ENCODE measurements around the gene RTEL1. TPM values are rescaled to one million over a fixed set of nuclear protein-coding genes. Genes with fewer than 3 reads are reported as not detected.

Gene RTEL1
- total and polyA plus RNA-seq, 8 donors, result 7.6 to 70.4 (median 16.1) TPM

DNA sequence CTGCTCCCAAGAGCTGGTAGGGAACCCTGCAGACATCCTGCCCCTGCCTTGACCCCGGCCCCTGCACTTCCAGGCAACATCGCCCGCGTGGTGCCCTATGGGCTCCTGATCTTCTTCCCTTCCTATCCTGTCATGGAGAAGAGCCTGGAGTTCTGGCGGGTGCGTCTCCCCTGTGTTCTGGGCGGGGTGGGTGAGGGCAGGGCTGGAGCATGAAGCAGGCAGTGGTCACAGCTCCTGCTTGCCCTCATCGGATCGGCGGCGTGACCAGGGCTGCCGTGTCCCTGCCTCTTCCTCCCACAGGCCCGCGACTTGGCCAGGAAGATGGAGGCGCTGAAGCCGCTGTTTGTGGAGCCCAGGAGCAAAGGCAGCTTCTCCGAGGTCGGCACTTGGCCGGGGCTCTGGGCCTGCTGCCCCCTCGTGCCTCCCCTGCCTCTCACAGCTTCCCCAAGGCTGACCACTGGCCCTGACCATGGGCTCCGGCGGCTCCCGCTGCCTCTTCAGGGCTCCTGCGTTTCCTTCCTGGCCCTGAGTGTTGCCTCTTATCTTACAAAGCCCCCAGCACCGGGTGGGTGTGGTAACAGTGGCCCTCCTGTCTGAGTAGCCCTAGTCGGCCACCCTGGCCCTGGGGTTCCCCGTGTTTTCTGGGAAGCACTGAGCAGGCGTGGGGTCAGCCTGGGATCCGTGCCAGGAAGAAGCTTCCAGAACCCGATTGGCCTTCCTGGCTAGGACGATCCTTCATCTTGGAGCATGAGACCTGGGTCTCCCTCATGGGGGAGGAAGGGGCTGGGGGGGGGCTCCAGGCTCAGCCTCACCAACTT, 30.3 kb downstream of the RTEL1 start:
- WGBS, 5 donors, result 77 to 88% (median 84%) methylated on average over 24 to 31 of the region's 31 CpGs
- Histone ChIP-seq H3K4me1 (peaks cover 32 to 74% (median 49%) of the 10 kb centered on the region in 4 donors), H3K9me3 (no peaks in the 10 kb centered on the region), H3K4me3 (no peak overlapping the region), H3K36me3 (peaks cover 0 to 24% (median 3%) of the 10 kb centered on the region in 4 donors), H3K27me3 (no peaks in the 10 kb centered on the region), H3K27ac (peak overlapping the region in 4 of 5 donors; percentile 82 to 93 (median 83))
- TF ChIP-seq, protein P1, sequence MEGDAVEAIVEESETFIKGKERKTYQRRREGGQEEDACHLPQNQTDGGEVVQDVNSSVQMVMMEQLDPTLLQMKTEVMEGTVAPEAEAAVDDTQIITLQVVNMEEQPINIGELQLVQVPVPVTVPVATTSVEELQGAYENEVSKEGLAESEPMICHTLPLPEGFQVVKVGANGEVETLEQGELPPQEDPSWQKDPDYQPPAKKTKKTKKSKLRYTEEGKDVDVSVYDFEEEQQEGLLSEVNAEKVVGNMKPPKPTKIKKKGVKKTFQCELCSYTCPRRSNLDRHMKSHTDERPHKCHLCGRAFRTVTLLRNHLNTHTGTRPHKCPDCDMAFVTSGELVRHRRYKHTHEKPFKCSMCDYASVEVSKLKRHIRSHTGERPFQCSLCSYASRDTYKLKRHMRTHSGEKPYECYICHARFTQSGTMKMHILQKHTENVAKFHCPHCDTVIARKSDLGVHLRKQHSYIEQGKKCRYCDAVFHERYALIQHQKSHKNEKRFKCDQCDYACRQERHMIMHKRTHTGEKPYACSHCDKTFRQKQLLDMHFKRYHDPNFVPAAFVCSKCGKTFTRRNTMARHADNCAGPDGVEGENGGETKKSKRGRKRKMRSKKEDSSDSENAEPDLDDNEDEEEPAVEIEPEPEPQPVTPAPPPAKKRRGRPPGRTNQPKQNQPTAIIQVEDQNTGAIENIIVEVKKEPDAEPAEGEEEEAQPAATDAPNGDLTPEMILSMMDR (IDR thresholded peaks at IDR 0.05), result no peak
- TF ChIP-seq POLR2A (IDR thresholded peaks at IDR 0.05) (no peak), POLR2AphosphoS5 (IDR thresholded peaks at IDR 0.05) (no peak), EP300 (IDR thresholded peaks at IDR 0.05) (no peak)
- intact Hi-C loops (cut with DNase I; ENCODE audit: low total_unique reads), result no loop called here
- no peak for DNase-seq

DNA sequence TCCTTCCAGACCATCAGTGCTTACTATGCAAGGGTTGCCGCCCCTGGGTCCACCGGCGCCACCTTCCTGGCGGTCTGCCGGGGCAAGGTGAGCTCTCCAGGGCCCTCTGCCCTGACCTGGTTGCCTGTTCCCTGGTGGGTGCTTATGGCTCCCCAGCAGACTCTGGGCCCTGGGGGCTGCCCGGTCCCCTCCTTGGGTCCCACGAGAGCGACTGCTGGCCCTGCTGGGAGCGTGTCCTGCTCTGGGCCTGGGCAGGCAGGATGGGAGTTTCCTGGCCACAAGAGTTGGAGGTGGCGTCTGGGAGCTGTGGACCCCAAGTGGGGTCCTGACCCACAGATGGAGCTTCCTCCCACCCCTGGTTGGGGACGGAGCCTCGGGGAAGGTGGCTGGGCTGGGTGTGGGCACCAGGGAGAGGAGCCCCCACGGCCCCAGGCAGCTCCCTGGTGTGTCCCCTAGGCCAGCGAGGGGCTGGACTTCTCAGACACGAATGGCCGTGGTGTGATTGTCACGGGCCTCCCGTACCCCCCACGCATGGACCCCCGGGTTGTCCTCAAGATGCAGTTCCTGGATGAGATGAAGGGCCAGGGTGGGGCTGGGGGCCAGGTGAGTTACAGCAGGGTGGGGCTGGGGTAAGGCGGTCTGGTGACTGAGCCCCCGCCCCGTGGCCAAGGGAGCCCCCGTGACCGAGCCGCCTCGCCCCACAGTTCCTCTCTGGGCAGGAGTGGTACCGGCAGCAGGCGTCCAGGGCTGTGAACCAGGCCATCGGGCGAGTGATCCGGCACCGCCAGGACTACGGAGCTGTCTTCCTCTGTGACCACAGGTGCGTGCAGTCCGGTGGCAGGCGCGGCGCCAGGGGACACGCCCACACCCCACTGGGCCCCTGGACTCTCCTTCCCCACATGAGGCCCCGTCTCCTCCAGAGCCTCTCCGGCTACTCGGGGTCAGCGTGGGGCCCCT, 31.2 kb downstream of the RTEL1 start:
- intact Hi-C loops (cut with DNase I; ENCODE audit: low total_unique reads), result no loop called here
- H3K27ac ChIP-seq, result peak overlapping the region in 4 of 5 donors; percentile 82 to 93 (median 83)
- H3K4me3 ChIP-seq, result no peak overlapping the region
- H3K4me1 ChIP-seq, result peaks cover 32 to 74% (median 49%) of the 10 kb centered on the region in 4 donors
- H3K36me3 ChIP-seq, result peaks cover 4 to 32% (median 9%) of the 10 kb centered on the region in 4 donors
- H3K9me3 ChIP-seq, result no peaks in the 10 kb centered on the region
- no peaks in the 10 kb centered on the region for H3K27me3 ChIP-seq
- DNase-seq, result no peak
- WGBS, 5 donors, result 80 to 92% (median 86%) methylated on average over 20 to 44 of the region's 44 CpGs
- TF ChIP-seq EP300 (IDR thresholded peaks at IDR 0.05), result no peak
- TF ChIP-seq, protein P1 (IDR thresholded peaks at IDR 0.05), result no peak
- TF ChIP-seq POLR2A (IDR thresholded peaks at IDR 0.05), result no peak
- TF ChIP-seq POLR2AphosphoS5 (IDR thresholded peaks at IDR 0.05), result no peak

DNA sequence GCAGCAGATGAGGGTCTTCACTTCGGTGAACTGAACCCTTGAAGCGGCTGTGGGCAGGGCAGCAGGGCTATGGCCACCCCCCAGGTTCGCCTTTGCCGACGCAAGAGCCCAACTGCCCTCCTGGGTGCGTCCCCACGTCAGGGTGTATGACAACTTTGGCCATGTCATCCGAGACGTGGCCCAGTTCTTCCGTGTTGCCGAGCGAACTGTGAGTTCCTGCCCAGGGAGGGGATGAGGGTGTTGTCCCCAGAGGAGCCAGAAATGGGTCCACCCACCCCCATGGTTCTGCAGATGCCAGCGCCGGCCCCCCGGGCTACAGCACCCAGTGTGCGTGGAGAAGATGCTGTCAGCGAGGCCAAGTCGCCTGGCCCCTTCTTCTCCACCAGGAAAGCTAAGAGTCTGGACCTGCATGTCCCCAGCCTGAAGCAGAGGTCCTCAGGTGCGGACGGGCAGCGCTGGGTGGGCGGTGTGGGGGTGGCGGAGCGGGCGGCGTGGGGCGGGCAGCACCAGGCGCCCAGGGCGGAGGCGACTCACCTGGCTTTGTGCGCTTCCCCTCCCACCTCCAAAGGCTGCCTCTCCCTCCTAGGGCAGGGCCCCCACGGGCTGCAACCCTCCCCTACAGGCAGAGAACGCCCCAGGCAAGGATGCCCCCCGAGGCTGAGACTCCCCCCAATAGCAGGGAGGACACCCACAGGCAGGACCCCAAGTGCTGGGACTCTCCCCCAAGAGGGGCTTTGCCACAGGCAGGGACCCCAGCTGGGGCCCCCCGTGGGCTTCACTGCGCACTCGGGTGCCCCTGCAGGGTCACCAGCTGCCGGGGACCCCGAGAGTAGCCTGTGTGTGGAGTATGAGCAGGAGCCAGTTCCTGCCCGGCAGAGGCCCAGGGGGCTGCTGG, 32.1 kb downstream of the RTEL1 start:
- no peak for DNase-seq

More for the DNA sequence above, 32.1 kb downstream of the RTEL1 start:
- 85 to 94% (median 91%) methylated on average over 13 to 40 of the region's 40 CpGs for WGBS, 5 donors
- no peaks in the 10 kb centered on the region for H3K27me3 ChIP-seq
- H3K9me3 ChIP-seq, result no peaks in the 10 kb centered on the region
- no peak overlapping the region for H3K4me3 ChIP-seq
- TF ChIP-seq, protein P1 (IDR thresholded peaks at IDR 0.05), result no peak
- TF ChIP-seq POLR2AphosphoS5 (IDR thresholded peaks at IDR 0.05) (no peak), EP300 (IDR thresholded peaks at IDR 0.05) (no peak), POLR2A (IDR thresholded peaks at IDR 0.05) (no peak)
- H3K4me1 ChIP-seq, result peaks cover 32 to 72% (median 47%) of the 10 kb centered on the region in 4 donors
- H3K36me3 ChIP-seq, result peaks cover 14 to 41% (median 18%) of the 10 kb centered on the region in 4 donors
- intact Hi-C loops (cut with DNase I; ENCODE audit: low total_unique reads), result no loop called here
- peak overlapping the region in 2 of 5 donors; percentile 26 to 83 for H3K27ac ChIP-seq
